K562 (cell line): ENCODE results near the gene IL26.

Source experiments
- CHD1 ChIP-seq: fragments of 200-600 bp; sonication (generic); IDR thresholded peaks from one replicate; pipeline ENCODE4 v1.6.1; 2012; ENCODE audit warnings: mild to moderate bottlenecking, moderate library complexity, low read length, inconsistent platforms
- ESRRB ChIP-seq: fragments of 250-450 bp; sonication (Bioruptor Pico); IDR thresholded peaks from 2 replicates; pipeline ENCODE4 v1.5.0; 2020; ENCODE audit warnings: mild to moderate bottlenecking, moderate library complexity, borderline replicate concordance
- EZH2 ChIP-seq: IDR thresholded peaks from 2 replicates; pipeline ENCODE4 v1.6.1; 2012; ENCODE audit warnings: low read depth, mild to moderate bottlenecking, inconsistent platforms, low read length, borderline replicate concordance
- FOXA1 ChIP-seq: fragments of 450-650 bp; IDR thresholded peaks from 2 replicates; pipeline ENCODE4 v1.6.1; 2016; ENCODE audit warnings: mild to moderate bottlenecking, borderline replicate concordance
- HCFC1 ChIP-seq: IDR thresholded peaks from 2 replicates; pipeline ENCODE4 v1.6.1; 2012; ENCODE audit warnings: low read depth, low read length, improper control_type of control experiment
- PHTF2 ChIP-seq: fragments of 250-450 bp; sonication (Bioruptor Pico); IDR thresholded peaks from 2 replicates; pipeline ENCODE4 v1.5.0; 2021; ENCODE audit warnings: mild to moderate bottlenecking
- POLR2AphosphoS5 ChIP-seq: IDR thresholded peaks from 2 replicates; pipeline ENCODE4 v1.6.1; 2011; ENCODE audit warnings: mild to moderate bottlenecking, low read depth, low read length, moderate library complexity; ENCODE audit not compliant: control insufficient read depth, insufficient read depth
- ZC3H8 ChIP-seq: fragments of 450-650 bp; IDR thresholded peaks from 2 replicates; pipeline ENCODE4 v1.6.1; 2017
- TF ChIP-seq, protein P1 (sequence below): sonication (generic); formaldehyde crosslinking; IDR thresholded peaks from 2 replicates; pipeline ENCODE4 v1.4.0; 2020; ENCODE audit warnings: mild to moderate bottlenecking, missing genetic modification reagents
- TF ChIP-seq, protein P2 (sequence below): sonication (generic); formaldehyde crosslinking; IDR thresholded peaks from 2 replicates; pipeline ENCODE4 v1.8.1; 2023; ENCODE audit warnings: missing genetic modification reagents, mild to moderate bottlenecking, borderline replicate concordance
- TF ChIP-seq, protein P3 (sequence below), 3 experiments: IDR thresholded peaks in 2 of 3; conservative IDR thresholded peaks in 1 of 3; 2 replicates each; pipeline ENCODE4 v1.5.1; 2011 to 2012; ENCODE audit warnings: low read length in 3 of 3, mild to moderate bottlenecking in 3 of 3, control low read depth in 2 of 3, improper control_type of control experiment in 1 of 3, inconsistent platforms in 1 of 3, low read depth in 1 of 3, mixed read lengths in 1 of 3, moderate library complexity in 1 of 3; ENCODE audit not compliant: insufficient read depth in 2 of 3

DNA sequence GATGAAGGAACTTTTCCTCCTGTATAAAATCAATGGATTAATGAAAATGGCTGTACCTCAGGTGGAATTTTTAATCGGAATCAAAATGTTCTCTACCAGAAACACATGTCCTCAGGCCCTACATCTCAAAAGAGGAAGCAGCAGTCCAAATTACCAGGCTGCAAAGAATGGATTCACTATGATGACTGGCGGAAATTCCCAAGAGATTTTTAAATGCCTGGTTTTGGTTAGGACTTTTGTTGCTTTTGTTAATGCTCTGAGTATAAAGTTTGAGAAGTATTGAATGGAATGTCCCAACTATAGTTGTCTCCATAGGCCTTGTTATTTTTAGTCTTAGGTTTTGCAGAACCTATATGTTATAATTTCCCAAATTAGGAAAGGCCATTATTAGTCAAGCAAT lies 54.9 kb downstream of the IL26 start:
- TF ChIP-seq CHD1 (no peak), ZC3H8 (no peak), PHTF2 (no peak), HCFC1 (no peak), EZH2 (no peak), FOXA1 (no peak), POLR2AphosphoS5 (no peak), ESRRB (CRISPR knock-in tag) (no peak)
- TF ChIP-seq, protein P1, sequence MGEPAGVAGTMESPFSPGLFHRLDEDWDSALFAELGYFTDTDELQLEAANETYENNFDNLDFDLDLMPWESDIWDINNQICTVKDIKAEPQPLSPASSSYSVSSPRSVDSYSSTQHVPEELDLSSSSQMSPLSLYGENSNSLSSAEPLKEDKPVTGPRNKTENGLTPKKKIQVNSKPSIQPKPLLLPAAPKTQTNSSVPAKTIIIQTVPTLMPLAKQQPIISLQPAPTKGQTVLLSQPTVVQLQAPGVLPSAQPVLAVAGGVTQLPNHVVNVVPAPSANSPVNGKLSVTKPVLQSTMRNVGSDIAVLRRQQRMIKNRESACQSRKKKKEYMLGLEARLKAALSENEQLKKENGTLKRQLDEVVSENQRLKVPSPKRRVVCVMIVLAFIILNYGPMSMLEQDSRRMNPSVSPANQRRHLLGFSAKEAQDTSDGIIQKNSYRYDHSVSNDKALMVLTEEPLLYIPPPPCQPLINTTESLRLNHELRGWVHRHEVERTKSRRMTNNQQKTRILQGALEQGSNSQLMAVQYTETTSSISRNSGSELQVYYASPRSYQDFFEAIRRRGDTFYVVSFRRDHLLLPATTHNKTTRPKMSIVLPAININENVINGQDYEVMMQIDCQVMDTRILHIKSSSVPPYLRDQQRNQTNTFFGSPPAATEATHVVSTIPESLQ (CRISPR knock-in tag): no peak
- TF ChIP-seq, protein P2, sequence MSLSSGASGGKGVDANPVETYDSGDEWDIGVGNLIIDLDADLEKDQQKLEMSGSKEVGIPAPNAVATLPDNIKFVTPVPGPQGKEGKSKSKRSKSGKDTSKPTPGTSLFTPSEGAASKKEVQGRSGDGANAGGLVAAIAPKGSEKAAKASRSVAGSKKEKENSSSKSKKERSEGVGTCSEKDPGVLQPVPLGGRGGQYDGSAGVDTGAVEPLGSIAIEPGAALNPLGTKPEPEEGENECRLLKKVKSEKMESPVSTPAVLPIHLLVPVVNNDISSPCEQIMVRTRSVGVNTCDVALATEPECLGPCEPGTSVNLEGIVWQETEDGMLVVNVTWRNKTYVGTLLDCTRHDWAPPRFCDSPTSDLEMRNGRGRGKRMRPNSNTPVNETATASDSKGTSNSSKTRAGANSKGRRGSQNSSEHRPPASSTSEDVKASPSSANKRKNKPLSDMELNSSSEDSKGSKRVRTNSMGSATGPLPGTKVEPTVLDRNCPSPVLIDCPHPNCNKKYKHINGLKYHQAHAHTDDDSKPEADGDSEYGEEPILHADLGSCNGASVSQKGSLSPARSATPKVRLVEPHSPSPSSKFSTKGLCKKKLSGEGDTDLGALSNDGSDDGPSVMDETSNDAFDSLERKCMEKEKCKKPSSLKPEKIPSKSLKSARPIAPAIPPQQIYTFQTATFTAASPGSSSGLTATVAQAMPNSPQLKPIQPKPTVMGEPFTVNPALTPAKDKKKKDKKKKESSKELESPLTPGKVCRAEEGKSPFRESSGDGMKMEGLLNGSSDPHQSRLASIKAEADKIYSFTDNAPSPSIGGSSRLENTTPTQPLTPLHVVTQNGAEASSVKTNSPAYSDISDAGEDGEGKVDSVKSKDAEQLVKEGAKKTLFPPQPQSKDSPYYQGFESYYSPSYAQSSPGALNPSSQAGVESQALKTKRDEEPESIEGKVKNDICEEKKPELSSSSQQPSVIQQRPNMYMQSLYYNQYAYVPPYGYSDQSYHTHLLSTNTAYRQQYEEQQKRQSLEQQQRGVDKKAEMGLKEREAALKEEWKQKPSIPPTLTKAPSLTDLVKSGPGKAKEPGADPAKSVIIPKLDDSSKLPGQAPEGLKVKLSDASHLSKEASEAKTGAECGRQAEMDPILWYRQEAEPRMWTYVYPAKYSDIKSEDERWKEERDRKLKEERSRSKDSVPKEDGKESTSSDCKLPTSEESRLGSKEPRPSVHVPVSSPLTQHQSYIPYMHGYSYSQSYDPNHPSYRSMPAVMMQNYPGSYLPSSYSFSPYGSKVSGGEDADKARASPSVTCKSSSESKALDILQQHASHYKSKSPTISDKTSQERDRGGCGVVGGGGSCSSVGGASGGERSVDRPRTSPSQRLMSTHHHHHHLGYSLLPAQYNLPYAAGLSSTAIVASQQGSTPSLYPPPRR (CRISPR knock-in tag): no peak
- TF ChIP-seq, protein P3, sequence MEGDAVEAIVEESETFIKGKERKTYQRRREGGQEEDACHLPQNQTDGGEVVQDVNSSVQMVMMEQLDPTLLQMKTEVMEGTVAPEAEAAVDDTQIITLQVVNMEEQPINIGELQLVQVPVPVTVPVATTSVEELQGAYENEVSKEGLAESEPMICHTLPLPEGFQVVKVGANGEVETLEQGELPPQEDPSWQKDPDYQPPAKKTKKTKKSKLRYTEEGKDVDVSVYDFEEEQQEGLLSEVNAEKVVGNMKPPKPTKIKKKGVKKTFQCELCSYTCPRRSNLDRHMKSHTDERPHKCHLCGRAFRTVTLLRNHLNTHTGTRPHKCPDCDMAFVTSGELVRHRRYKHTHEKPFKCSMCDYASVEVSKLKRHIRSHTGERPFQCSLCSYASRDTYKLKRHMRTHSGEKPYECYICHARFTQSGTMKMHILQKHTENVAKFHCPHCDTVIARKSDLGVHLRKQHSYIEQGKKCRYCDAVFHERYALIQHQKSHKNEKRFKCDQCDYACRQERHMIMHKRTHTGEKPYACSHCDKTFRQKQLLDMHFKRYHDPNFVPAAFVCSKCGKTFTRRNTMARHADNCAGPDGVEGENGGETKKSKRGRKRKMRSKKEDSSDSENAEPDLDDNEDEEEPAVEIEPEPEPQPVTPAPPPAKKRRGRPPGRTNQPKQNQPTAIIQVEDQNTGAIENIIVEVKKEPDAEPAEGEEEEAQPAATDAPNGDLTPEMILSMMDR (IDR thresholded peaks at IDR 0.05 in 2 of 3, conservative IDR thresholded peaks at IDR 0.05 in 1 of 3; ENCODE audit: insufficient read depth in 2 of 3, low read depth in 1 of 3, low read length in 3 of 3): no peak
